K562 (cell line): ENCODE data around the gene GRPR.

Experiments used
- BACH1 ChIP-seq: fragments of 200-800 bp; sonication (Bioruptor generic); IDR thresholded peaks from 2 replicates; pipeline ENCODE4 v1.6.1; 2016; ENCODE audit warnings: missing genetic modification characterization, missing compliant biosample characterization
- CTCF ChIP-seq, 3 experiments: IDR thresholded peaks in 2 of 3; conservative IDR thresholded peaks in 1 of 3; 2 replicates each; pipeline ENCODE4 v1.5.1; 2011 to 2012; ENCODE audit warnings: low read length in 3 of 3, mild to moderate bottlenecking in 3 of 3, control low read depth in 2 of 3, improper control_type of control experiment in 1 of 3, inconsistent platforms in 1 of 3, low read depth in 1 of 3, mixed read lengths in 1 of 3, moderate library complexity in 1 of 3; ENCODE audit not compliant: insufficient read depth in 2 of 3
- EHMT2 ChIP-seq: fragments of 450-650 bp; IDR thresholded peaks from 2 replicates; pipeline ENCODE4 v1.6.1; 2018; ENCODE audit warnings: antibody characterized with exemption
- HNRNPUL1 ChIP-seq: fragments of 200-400 bp; formaldehyde crosslinking; IDR thresholded peaks from 2 replicates; pipeline ENCODE4 v1.6.1; 2017; ENCODE audit warnings: low read length
- PHTF2 ChIP-seq: fragments of 250-450 bp; sonication (Bioruptor Pico); IDR thresholded peaks from 2 replicates; pipeline ENCODE4 v1.5.0; 2021; ENCODE audit warnings: mild to moderate bottlenecking
- TGIF2 ChIP-seq: sonication (generic); formaldehyde crosslinking; IDR thresholded peaks from 2 replicates; pipeline ENCODE4 v1.8.1; 2022; ENCODE audit warnings: mild to moderate bottlenecking, missing genetic modification reagents, moderate library complexity
- VEZF1 ChIP-seq: fragments of 200-800 bp; sonication (Bioruptor generic); IDR thresholded peaks from 2 replicates; pipeline ENCODE4 v1.6.1; 2017; ENCODE audit warnings: missing genetic modification characterization, missing compliant biosample characterization
- ZC3H4 ChIP-seq: sonication (generic); formaldehyde crosslinking; IDR thresholded peaks from 2 replicates; pipeline ENCODE4 v1.9.0; 2021; ENCODE audit warnings: missing genetic modification reagents, borderline replicate concordance
- ZNF263 ChIP-seq: sonication (generic); formaldehyde crosslinking; IDR thresholded peaks from 2 replicates; pipeline ENCODE4 v1.8.0; 2022; ENCODE audit warnings: mild to moderate bottlenecking, missing genetic modification reagents, borderline replicate concordance
- ZSCAN32 ChIP-seq: fragments of 450-650 bp; formaldehyde crosslinking; IDR thresholded peaks from 2 replicates; pipeline ENCODE4 v1.4.0; 2020; ENCODE audit warnings: mild to moderate bottlenecking, moderate library complexity
- TF ChIP-seq, protein P1 (sequence below), 2 experiments: fragments of 450-650 bp in 1 of 2; sonication (generic) in 1 of 2; formaldehyde crosslinking in 1 of 2; IDR thresholded peaks; 2 replicates each; pipeline versions ENCODE4 v1.7.1 to v1.9.0; 2016 to 2022; ENCODE audit warnings: inconsistent platforms in 1 of 2, mild to moderate bottlenecking in 1 of 2, missing genetic modification reagents in 1 of 2
- TF ChIP-seq, protein P2 (sequence below), 3 experiments: fragments of 200-800 bp in 1 of 3; fragments of 250-450 bp in 1 of 3; fragments of 450-650 bp in 1 of 3; sonication (Bioruptor Pico) in 1 of 3; sonication (Bioruptor generic) in 1 of 3; formaldehyde crosslinking in 1 of 3; IDR thresholded peaks; 2 replicates each; pipeline versions ENCODE4 v1.6.1 to v1.8.0; 2016 to 2022; ENCODE audit warnings: mild to moderate bottlenecking in 2 of 3, missing genetic modification characterization in 2 of 3, missing compliant biosample characterization in 1 of 3, moderate library complexity in 1 of 3

- TF ChIP-seq CTCF (IDR thresholded peaks at IDR 0.05 in 2 of 3, conservative IDR thresholded peaks at IDR 0.05 in 1 of 3; ENCODE audit: insufficient read depth in 2 of 3, low read depth in 1 of 3, low read length in 3 of 3) (no peak), HNRNPUL1 (no peak), PHTF2 (CRISPR knock-in tag) (no peak), ZNF263 (CRISPR knock-in tag) (no peak), TGIF2 (CRISPR knock-in tag) (no peak), BACH1 (tag) (no peak), ZSCAN32 (no peak), EHMT2 (no peak), ZC3H4 (CRISPR knock-in tag) (no peak), VEZF1 (CRISPR knock-in tag) (no peak)
- TF ChIP-seq, protein P1, sequence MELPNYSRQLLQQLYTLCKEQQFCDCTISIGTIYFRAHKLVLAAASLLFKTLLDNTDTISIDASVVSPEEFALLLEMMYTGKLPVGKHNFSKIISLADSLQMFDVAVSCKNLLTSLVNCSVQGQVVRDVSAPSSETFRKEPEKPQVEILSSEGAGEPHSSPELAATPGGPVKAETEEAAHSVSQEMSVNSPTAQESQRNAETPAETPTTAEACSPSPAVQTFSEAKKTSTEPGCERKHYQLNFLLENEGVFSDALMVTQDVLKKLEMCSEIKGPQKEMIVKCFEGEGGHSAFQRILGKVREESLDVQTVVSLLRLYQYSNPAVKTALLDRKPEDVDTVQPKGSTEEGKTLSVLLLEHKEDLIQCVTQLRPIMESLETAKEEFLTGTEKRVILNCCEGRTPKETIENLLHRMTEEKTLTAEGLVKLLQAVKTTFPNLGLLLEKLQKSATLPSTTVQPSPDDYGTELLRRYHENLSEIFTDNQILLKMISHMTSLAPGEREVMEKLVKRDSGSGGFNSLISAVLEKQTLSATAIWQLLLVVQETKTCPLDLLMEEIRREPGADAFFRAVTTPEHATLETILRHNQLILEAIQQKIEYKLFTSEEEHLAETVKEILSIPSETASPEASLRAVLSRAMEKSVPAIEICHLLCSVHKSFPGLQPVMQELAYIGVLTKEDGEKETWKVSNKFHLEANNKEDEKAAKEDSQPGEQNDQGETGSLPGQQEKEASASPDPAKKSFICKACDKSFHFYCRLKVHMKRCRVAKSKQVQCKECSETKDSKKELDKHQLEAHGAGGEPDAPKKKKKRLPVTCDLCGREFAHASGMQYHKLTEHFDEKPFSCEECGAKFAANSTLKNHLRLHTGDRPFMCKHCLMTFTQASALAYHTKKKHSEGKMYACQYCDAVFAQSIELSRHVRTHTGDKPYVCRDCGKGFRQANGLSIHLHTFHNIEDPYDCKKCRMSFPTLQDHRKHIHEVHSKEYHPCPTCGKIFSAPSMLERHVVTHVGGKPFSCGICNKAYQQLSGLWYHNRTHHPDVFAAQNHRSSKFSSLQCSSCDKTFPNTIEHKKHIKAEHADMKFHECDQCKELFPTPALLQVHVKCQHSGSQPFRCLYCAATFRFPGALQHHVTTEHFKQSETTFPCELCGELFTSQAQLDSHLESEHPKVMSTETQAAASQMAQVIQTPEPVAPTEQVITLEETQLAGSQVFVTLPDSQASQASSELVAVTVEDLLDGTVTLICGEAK (IDR thresholded peaks at IDR 0.05): no peak
- TF ChIP-seq, protein P1 (CRISPR knock-in tag; IDR thresholded peaks at IDR 0.05): no peak
- TF ChIP-seq, protein P2, sequence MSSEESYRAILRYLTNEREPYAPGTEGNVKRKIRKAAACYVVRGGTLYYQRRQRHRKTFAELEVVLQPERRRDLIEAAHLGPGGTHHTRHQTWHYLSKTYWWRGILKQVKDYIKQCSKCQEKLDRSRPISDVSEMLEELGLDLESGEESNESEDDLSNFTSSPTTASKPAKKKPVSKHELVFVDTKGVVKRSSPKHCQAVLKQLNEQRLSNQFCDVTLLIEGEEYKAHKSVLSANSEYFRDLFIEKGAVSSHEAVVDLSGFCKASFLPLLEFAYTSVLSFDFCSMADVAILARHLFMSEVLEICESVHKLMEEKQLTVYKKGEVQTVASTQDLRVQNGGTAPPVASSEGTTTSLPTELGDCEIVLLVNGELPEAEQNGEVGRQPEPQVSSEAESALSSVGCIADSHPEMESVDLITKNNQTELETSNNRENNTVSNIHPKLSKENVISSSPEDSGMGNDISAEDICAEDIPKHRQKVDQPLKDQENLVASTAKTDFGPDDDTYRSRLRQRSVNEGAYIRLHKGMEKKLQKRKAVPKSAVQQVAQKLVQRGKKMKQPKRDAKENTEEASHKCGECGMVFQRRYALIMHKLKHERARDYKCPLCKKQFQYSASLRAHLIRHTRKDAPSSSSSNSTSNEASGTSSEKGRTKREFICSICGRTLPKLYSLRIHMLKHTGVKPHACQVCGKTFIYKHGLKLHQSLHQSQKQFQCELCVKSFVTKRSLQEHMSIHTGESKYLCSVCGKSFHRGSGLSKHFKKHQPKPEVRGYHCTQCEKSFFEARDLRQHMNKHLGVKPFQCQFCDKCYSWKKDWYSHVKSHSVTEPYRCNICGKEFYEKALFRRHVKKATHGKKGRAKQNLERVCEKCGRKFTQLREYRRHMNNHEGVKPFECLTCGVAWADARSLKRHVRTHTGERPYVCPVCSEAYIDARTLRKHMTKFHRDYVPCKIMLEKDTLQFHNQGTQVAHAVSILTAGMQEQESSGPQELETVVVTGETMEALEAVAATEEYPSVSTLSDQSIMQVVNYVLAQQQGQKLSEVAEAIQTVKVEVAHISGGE (CRISPR knock-in tag; IDR thresholded peaks at IDR 0.05): no peak
Observed at GRCh38 chrX:16077811-16078210, 45.6 kb upstream of the GRPR start.
